GM19463 (cell line): ENCODE results near the gene GAS6.
"Not testable (repeated sequence)": the region's sequence is repeated elsewhere in the genome, so short reads cannot be mapped to it uniquely, and the experiment has no call there.

Experiments used
- ATAC-seq: cut with Tn5 transposase; IDR thresholded peaks from one replicate; pipeline ENCODE4 v1.9.1; 2021; ENCODE audit warnings: mild to moderate bottlenecking, moderate library complexity; ENCODE audit not compliant: unreplicated experiment

The GAS6 gene

DNA sequence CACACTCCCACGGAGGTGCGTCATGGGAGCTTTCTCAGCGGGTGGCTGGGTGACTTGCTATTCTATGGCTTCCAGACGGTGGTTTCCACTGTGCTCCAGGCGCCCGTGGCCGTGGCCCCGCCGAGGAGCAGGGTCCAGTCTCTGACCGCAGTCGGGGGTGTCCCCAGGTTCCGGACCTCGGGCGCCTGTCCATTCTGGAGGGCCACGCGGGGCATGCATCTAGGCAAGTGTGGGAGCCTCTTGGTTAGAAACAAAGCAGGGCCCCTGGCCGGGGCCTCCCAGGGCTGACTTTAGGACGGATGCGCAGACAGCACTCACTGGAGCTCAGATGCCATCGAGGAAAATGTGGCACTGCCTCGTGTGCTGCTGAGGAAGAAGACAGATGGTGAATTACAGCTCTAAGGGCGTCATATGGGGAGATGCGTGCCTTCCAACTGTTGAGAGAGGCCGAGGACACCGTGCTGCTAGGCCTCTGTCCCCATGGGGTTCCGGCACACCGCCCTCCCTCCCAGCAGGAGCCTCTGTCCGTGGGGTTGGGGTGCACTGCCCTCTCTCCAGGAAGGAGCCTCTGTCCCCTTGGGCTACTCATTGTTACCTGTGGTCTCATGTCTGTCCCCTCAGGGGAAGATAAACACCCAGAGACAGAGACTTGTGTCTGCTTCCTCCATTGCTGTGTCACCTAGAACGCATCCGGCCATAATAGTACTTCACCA lies 66.8 kb downstream of the GAS6 start:
- no peak for ATAC-seq

DNA sequence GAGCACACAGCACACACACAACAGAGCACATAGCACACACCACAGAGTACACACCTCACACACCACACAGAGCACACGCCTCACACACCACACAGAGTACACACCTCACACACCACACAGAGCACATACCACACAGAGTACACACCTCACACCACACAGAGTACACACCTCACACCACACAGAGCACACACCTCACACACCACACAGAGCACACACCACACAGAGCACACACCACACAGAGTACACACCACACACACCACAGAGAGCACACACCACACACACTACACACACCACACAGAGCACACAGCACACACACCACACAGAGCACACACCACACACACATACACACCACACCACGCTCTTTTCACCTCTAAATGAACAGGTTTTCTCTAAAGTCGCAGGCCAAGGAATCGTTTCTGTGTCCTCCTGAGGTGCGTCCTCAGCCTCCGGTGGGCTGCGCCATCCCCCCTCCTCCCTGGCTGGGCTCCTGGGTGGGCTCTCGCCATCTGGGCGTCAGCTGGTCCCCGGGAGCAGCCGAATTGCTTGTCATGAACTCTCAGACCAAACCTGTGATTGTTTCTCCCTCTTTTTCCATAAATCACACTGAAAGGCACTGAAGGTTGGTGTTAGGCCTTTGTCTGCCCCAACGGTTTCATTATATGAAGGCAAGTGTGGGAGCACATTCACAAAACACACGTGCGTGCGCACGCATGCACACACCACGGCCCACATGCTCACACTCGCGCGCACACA lies 67.5 kb downstream of the GAS6 start:
- no peak for ATAC-seq

- ATAC-seq, result not testable (repeated sequence)
These were observed 68.5 kb downstream of the GAS6 start for GRCh38 chr13:113795362-113795761.

- no peak for ATAC-seq
These were observed 69.1 kb downstream of the GAS6 start for GRCh38 chr13:113794764-113795173.

GRCh38 chr13:113794086-113794485 lies 69.8 kb downstream of the GAS6 start:
- no peak for ATAC-seq

DNA sequence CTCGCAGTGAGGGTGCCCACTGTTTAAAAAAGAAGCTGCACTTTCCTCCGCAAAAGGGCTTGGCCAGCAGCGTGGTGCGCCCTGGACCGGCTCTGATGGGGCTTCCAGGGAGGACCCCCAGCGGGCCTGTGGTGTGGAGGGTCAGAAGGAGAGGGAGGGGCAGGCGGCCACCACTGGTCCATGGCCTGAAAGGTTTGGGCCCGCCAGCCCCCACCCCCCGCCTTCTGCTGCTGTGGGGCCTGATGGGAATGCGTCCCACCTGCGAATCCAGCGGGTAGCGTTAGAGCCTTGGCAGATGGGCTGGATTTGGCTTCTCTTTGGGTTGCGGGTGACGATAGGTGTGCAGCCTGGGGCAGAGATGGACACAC lies 70.2 kb downstream of the GAS6 start:
- no peak for ATAC-seq

DNA sequence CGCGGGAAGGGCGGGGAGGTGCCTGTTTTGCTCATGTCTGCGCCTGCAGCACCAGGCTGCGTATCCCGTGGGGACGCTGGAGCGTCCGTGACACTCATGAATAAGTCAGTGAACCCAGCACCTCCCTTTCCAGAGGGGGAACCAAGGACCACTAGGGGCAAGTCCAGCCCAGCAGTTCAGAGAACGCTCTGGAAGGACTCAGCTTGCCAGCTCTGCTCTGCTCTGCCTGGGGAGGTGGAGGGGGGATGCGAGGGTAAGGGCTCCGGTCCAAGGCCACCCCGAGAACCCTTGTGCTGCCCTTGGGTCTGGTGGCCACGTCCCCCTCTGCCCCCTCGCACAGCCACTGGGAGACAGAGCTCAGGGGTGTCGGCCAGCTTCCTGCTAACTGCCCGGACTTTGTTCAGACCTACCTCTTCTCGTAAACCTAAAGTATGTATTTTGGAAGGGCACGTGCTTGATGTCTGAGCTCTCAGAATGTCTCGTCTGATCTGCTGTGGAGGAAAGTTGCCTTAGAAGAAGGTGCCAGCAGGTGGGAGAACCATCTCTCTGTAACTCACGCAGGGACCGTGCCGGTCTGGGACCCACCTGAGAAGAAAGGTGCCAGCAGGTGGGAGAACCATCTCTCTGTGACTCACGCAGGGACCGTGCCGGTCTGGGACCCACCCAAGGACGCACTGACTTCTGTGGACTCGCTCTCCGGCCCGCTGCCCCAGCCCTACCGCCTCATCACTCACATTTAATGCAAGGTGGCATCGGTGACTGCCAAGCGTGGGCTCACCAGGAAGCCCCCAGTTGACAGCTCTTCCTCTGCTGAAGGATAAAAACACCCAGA lies 70.8 kb downstream of the GAS6 start:
- no peak for ATAC-seq

- ATAC-seq, result no peak
These were observed 71.6 kb downstream of the GAS6 start for GRCh38 chr13:113792236-113792770.

DNA sequence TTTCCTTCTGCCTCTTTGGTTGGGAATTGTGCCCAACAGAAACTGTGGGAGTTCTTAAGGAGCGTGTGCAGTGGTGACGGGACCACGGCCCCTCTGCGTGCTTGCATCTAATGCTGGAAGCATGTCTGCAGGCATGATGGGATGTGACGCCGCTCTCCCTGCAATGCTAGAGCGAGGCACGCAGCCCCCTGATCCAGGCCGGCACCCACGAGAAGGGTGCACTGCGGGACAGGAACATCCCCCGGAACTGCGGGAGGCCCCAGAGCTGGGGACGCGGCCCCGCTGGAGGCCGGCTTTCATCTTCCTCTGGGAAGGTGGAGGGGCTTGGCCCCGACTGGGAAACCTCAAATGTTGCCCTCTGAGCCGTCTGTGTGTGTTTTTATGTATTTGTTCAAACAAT lies 72.1 kb downstream of the GAS6 start:
- no peak for ATAC-seq

- ATAC-seq, result no peak
These were observed 72.7 kb downstream of the GAS6 start for GRCh38 chr13:113791226-113791625.

DNA sequence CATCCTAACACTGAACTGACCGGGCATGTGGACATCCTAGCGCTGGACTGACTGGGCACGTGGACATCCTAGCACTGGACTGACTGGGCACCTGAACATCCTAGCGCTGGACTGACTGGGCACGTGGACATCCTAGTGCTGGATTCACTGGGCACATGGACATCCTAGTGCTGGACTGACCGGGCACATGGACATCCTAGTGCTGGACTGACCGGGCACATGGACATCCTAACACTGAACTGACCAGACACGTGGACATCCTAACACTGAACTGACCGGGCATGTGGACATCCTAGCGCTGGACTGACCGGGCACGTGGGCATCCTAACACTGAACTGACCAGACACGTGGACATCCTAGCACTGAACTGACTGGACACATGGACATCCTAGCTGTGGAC lies 73.9 kb downstream of the GAS6 start:
- ATAC-seq, result not testable (repeated sequence)

DNA sequence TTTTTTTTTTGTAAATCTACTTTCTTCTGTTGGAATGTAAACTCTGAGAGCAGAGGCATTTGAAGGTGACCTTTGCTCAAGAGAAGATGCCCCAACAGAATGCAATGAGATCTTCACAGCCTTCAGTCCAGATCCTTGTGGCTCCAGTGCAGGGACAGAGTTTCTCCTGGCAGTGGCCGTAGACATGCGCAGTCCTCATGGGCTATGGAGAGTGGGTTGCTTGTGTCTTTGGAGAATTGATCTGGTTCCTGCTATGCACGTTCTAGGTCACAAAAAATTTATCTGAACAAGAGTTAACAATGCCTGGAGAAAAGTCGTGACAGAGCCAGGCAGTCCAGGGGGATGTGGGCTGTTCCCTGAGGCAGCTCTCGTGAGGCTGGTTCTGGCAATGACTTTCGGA lies 74.7 kb downstream of the GAS6 start:
- ATAC-seq, result no peak

DNA sequence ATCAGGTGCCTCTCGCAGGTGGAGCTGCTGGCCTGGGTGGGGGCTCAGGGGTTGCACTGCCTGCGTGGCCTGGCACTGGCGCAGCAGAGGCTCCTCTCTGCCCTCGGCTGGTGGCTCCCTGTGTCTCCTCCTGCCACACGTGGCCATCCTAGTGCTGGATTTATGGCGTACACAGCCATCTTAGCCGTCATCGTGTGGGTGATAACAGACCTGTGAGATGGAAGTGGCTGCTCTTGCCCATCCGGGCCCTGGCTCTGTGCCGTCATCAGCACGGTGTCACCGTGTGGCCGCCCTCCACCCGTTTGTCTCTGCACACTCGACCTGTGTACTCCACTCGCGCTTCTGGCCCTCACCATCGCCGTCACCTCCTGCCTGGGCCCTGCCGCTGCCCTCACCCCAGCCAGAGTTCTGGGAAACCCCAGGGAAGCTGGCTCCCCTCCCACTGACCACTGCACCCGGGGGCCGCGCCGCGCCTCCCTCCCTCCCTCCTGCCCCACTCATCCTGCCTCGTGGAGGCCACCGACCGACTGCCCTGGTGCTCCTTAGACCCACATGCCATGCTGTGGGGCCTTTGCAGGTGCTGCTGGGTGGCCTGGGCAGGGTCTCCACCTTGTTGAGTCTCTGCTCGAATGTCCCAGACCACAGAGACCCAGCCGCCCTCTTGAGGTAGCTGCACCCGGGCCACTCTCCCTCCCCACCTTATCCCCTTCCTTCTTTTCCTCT lies 75.3 kb downstream of the GAS6 start:
- ATAC-seq, result no peak

- no peak for ATAC-seq
These were observed 76.2 kb downstream of the GAS6 start for GRCh38 chr13:113787694-113788093.

GRCh38 chr13:113786262-113786841 lies 77.5 kb downstream of the GAS6 start:
- ATAC-seq, result no peak

DNA sequence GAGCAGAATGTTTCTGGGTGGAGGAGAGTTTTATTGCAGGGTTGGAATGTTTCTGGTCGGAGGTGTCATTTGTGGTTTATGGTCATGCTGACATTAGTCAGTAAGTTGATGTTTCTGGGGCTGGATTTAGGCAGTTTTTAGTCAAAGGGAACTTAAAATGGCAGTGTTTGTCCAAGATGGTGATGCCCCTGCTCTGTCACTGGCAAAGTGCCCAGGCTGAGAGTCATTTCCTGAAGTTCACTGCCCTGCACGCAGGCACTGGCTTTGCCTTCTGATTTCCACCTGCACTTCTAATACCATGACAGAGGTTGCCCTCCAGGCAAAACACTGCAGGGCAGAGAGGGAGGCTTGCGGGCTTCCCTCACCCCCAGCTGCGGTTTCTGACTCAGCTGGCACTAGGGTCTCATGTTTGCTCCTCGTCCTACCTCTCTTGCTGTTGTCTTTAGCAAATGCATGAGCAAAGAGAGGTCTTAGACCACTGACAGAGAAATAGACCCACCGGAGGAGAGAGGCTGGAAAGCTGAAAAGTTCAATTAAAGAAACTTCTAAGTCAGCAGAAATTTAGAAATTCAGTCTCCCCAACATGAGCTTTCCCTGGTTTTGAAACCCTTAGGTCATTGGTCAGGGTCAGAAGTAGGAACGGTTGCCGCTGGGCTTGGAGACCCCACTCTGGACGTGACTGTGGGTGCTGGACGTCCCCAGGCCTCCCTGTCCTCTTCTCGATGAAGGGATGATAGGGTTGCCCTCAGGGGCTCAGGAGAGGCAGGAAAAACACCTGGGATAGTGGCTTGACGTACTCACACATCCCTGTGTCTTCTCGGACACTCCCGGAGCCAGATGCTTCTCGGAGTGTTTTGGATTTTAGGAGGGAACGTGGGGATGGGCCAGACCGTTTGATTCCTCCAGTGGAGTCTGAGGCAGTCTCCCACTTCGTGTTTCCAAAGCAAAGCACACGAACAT lies 78.5 kb downstream of the GAS6 start:
- no peak for ATAC-seq

- no peak for ATAC-seq
These were observed 79.2 kb downstream of the GAS6 start for GRCh38 chr13:113784645-113785024.

GRCh38 chr13:113783966-113784644 lies 79.8 kb downstream of the GAS6 start:
- no peak for ATAC-seq
